H1 (cell line): Measurements from ENCODE around the gene P2RY8. TPM values are rescaled to one million over a fixed set of nuclear protein-coding genes. Genes with fewer than 3 reads are reported as not detected.

Source experiments
- CHD7 ChIP-seq: fragments of 300-600 bp; sonication (generic); IDR thresholded peaks from 2 replicates; pipeline ENCODE4 v1.7.1; 2012; ENCODE audit warnings: low read length, moderate library complexity, mild to moderate bottlenecking, inconsistent platforms; ENCODE audit not compliant: insufficient replicate concordance
- JUN ChIP-seq: IDR thresholded peaks from 2 replicates; pipeline ENCODE4 v1.6.1; 2011; ENCODE audit warnings: low read depth, mild to moderate bottlenecking, improper control_type of control experiment, low read length
- polyA plus RNA-seq, 7 experiments: library from polyadenylated mRNA; depleted of rRNA in 3 of 7; stranded (reverse) in 5 of 7; unstranded in 2 of 7; fragments of >200 nt in 5 of 7; fragments of 200-250 nt in 2 of 7; gene quantifications; 1 replicate in 5 of 7; 2 replicates in 1 of 7; 4 replicates in 1 of 7; pipeline versions ENCODE4 v1.2.1 to v1.2.3, GENCODE V29; 2011 to 2013; ENCODE audit warnings: missing spikeins in 2 of 7, mixed read lengths in 2 of 7
- total RNA-seq: library from RNA; stranded (reverse); fragmentation: NEBNext Ultra II Directional; extraction: Animal tissue kit (Norgen Biotek cat#: 25700); gene quantifications from 2 replicates; pipeline ENCODE4 v1.2.1, GENCODE V29; 2021

P2RY8 gene
- total and polyA plus RNA-seq, 2 of the 8 experiments (the other 6 are each of a cell fraction or from before 2014, with no cell fraction given), result 0.09 to 0.15 TPM

- TF ChIP-seq CHD7 (no peak), JUN (no peak)
These were observed 43.6 kb downstream of the P2RY8 start (continued) for GRCh38 chrX:1493412-1493811.
